ENCODE measurements around the gene HOXB2.
A peak's percentile ranks its signal among the peaks of the same experiment; 100 is the strongest.

The HOXB2 gene

DNA sequence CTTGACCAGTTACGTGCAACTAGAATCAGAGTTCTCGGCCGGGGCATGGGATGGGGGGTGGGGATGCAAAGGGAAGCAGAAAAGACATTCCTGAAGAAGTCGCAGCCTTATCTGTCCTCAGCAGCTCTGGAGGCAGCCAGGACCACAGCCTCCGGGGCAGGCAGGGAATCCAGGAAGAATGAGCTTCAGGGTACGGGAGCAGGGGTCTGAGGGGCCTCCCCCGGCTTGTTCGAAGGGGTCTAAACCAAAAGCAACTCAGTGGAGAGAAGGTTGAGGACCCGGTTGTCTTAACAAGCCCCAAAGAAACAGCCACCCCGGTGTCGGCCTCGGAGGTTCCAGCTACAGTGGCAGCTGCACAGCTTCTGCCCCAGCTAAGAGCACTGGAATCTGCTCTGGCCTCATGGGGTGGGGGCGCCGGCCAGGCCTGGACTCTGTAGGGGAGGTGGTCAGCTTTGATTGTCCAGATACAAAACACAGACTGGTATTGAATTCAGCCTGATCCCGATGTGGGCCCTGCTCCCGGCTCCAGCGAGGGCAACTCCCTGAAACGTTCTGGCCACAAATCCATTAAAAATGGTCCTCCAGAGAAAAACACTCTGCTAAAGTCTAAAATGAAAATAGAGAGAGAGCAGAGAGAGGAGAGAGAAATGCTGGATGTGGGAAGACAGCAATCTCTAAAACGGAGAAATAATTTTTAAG is 25.6 kb upstream of the HOXB2 start (continued):
- TF ChIP-seq ZNF354C (tag by site-specific recombination; IDR thresholded peaks at IDR 0.05; ENCODE audit: borderline replicate concordance, low read depth), result no peak
- TF ChIP-seq, protein P1, sequence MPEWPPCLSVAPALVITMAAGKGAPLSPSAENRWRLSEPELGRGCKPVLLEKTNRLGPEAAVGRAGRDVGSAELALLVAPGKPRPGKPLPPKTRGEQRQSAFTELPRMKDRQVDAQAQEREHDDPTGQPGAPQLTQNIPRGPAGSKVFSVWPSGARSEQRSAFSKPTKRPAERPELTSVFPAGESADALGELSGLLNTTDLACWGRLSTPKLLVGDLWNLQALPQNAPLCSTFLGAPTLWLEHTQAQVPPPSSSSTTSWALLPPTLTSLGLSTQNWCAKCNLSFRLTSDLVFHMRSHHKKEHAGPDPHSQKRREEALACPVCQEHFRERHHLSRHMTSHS (tag by site-specific recombination; IDR thresholded peaks at IDR 0.05), result no peak

DNA sequence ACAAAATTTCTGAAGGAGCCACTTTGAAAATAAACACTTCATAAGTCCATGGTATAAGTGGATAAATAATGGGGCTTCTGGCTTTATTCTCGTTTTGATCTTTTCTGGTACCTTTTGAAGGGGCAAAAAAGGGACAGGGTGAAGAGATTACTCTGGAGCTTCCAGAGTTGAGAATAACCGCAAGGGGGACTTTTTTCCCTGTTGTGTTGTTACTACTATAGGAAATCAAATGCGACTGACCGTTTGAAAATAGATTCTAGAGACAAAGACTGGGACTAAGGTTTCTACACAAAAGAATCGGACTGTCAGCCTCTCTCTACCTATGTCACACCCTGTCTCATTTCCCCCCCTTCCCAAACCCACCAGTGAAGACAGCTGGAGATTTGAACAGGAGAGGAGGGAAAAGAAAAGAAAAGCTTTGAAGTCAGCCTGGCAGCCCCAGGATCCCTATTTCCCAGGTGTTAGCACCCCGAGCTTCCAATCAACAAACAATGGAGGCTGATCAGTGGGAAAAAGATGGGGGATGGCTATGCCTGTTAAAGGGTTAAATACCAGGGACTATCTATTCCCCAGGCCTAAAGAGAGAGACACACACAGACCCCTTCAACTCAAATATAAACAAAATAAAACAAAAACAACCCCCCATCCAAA is 24.9 kb upstream of the HOXB2 start:
- peaks cover 8 to 53% of the 10 kb centered on the region in 2 experiments for H3K36me3 ChIP-seq (ENCODE audit: control insufficient read depth in 2 of 2, insufficient read depth in 1 of 2, low read length in 2 of 2)
- CTCF ChIA-PET, result interaction anchor here (0.6 to 1.0 kb wide), 4 partner anchors 9 to 178 kb away, joined by 3 to 6 read pairs (median 3); no protein-coding TSS in a partner anchor
- H3K4me3 ChIP-seq (ENCODE audit: low read depth, low read length), result no peak overlapping the region
- TF ChIP-seq ZNF211 (tag by site-specific recombination; IDR thresholded peaks at IDR 0.05; ENCODE audit: low read depth) (no peak), ZNF596 (tag by site-specific recombination; IDR thresholded peaks at IDR 0.05) (0 out of 2 replicates have a peak, but pooled peaks have one; percentile 18)
- TF ChIP-seq, protein P2, sequence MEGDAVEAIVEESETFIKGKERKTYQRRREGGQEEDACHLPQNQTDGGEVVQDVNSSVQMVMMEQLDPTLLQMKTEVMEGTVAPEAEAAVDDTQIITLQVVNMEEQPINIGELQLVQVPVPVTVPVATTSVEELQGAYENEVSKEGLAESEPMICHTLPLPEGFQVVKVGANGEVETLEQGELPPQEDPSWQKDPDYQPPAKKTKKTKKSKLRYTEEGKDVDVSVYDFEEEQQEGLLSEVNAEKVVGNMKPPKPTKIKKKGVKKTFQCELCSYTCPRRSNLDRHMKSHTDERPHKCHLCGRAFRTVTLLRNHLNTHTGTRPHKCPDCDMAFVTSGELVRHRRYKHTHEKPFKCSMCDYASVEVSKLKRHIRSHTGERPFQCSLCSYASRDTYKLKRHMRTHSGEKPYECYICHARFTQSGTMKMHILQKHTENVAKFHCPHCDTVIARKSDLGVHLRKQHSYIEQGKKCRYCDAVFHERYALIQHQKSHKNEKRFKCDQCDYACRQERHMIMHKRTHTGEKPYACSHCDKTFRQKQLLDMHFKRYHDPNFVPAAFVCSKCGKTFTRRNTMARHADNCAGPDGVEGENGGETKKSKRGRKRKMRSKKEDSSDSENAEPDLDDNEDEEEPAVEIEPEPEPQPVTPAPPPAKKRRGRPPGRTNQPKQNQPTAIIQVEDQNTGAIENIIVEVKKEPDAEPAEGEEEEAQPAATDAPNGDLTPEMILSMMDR (tag by site-specific recombination; IDR thresholded peaks at IDR 0.05), result 0 out of 2 replicates have a peak, but pooled peaks have one; percentile 15
- POLR2A ChIA-PET, result interaction anchor here (0.8 to 1.1 kb wide), 4 partner anchors 13 to 90 kb away, joined by 3 to 5 read pairs (median 4); no protein-coding TSS in a partner anchor
- peaks cover 98% of the 10 kb centered on the region for H3K4me1 ChIP-seq (ENCODE audit: control insufficient read depth, insufficient read depth, low read length)
- H3K9me3 ChIP-seq (ENCODE audit: control insufficient read depth, insufficient read depth, low read depth, low read length), result no peaks in the 10 kb centered on the region
- peak overlapping the region; percentile 93 for H3K27ac ChIP-seq (ENCODE audit: extremely low read depth, low read depth, low read length)

DNA sequence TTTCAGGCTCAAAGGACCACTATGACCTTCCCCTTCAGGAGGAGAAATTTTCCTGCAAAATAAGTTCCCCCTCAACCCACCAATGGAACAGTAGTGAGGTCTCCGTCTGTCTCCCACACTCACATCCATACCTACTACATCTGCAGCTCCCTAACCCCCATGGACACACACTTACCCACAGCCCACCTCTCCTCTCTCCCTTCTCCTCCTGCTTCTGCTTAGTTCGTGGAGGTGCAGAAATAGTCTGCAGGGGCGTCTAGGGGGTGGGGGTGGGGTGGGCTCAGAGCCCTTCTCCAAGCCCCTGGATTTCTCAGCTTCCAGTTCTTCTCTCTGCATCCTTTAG is 24.3 kb upstream of the HOXB2 start:
- peaks cover 8 to 58% of the 10 kb centered on the region in 2 experiments for H3K36me3 ChIP-seq (ENCODE audit: control insufficient read depth in 2 of 2, insufficient read depth in 1 of 2, low read length in 2 of 2)
- ChIA-PET CTCF (interaction anchor here (0.6 to 0.8 kb wide), 2 partner anchors 10 to 303 kb away, joined by 3 read pairs; no protein-coding TSS in a partner anchor), POLR2A (no interaction called here)
- no peak overlapping the region for H3K4me3 ChIP-seq (ENCODE audit: low read depth, low read length)
- no peaks in the 10 kb centered on the region for H3K9me3 ChIP-seq (ENCODE audit: control insufficient read depth, insufficient read depth, low read depth, low read length)
- H3K4me1 ChIP-seq (ENCODE audit: control insufficient read depth, insufficient read depth, low read length), result peaks cover 95% of the 10 kb centered on the region
- peak overlapping the region; percentile 57 for H3K27ac ChIP-seq (ENCODE audit: extremely low read depth, low read depth, low read length)
- TF ChIP-seq ZNF324 (tag by site-specific recombination; IDR thresholded peaks at IDR 0.05), result no peak
- peak; percentile 27; the same call in 1 of the 2 replicates for TF ChIP-seq ZFHX2 (tag by site-specific recombination; conservative IDR thresholded peaks at IDR 0.05)
- no peak for TF ChIP-seq ZNF670 (tag by site-specific recombination; IDR thresholded peaks at IDR 0.05; ENCODE audit: low read depth)
- no peak for TF ChIP-seq ZNF626 (tag by site-specific recombination; IDR thresholded peaks at IDR 0.05)
- TF ChIP-seq SALL2 (tag by site-specific recombination; IDR thresholded peaks at IDR 0.05; ENCODE audit: borderline replicate concordance), result no peak
- TF ChIP-seq KLF10 (tag by site-specific recombination; IDR thresholded peaks at IDR 0.05), result no peak
- no peak for TF ChIP-seq SCRT2 (tag by site-specific recombination; IDR thresholded peaks at IDR 0.05)
- peak; percentile 51 for TF ChIP-seq EGR2 (tag by site-specific recombination; IDR thresholded peaks at IDR 0.05; ENCODE audit: low read depth)
- no peak for TF ChIP-seq ZNF416 (tag by site-specific recombination; IDR thresholded peaks at IDR 0.05)
- TF ChIP-seq ZNF394 (tag by site-specific recombination; IDR thresholded peaks at IDR 0.05; ENCODE audit: borderline replicate concordance), result no peak
- TF ChIP-seq, protein P3, sequence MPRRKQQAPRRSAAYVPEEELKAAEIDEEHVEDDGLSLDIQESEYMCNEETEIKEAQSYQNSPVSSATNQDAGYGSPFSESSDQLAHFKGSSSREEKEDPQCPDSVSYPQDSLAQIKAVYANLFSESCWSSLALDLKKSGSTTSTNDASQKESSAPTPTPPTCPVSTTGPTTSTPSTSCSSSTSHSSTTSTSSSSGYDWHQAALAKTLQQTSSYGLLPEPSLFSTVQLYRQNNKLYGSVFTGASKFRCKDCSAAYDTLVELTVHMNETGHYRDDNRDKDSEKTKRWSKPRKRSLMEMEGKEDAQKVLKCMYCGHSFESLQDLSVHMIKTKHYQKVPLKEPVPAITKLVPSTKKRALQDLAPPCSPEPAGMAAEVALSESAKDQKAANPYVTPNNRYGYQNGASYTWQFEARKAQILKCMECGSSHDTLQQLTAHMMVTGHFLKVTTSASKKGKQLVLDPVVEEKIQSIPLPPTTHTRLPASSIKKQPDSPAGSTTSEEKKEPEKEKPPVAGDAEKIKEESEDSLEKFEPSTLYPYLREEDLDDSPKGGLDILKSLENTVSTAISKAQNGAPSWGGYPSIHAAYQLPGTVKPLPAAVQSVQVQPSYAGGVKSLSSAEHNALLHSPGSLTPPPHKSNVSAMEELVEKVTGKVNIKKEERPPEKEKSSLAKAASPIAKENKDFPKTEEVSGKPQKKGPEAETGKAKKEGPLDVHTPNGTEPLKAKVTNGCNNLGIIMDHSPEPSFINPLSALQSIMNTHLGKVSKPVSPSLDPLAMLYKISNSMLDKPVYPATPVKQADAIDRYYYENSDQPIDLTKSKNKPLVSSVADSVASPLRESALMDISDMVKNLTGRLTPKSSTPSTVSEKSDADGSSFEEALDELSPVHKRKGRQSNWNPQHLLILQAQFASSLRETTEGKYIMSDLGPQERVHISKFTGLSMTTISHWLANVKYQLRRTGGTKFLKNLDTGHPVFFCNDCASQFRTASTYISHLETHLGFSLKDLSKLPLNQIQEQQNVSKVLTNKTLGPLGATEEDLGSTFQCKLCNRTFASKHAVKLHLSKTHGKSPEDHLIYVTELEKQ (tag by site-specific recombination; IDR thresholded peaks at IDR 0.05; ENCODE audit: borderline replicate concordance), result no peak
- no peak for TF ChIP-seq ZNF600 (tag by site-specific recombination; IDR thresholded peaks at IDR 0.05)
- no peak for TF ChIP-seq KLF7 (tag by site-specific recombination; IDR thresholded peaks at IDR 0.05; ENCODE audit: borderline replicate concordance)
- TF ChIP-seq, protein P4, sequence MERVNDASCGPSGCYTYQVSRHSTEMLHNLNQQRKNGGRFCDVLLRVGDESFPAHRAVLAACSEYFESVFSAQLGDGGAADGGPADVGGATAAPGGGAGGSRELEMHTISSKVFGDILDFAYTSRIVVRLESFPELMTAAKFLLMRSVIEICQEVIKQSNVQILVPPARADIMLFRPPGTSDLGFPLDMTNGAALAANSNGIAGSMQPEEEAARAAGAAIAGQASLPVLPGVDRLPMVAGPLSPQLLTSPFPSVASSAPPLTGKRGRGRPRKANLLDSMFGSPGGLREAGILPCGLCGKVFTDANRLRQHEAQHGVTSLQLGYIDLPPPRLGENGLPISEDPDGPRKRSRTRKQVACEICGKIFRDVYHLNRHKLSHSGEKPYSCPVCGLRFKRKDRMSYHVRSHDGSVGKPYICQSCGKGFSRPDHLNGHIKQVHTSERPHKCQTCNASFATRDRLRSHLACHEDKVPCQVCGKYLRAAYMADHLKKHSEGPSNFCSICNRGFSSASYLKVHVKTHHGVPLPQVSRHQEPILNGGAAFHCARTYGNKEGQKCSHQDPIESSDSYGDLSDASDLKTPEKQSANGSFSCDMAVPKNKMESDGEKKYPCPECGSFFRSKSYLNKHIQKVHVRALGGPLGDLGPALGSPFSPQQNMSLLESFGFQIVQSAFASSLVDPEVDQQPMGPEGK (tag by site-specific recombination; IDR thresholded peaks at IDR 0.05), result no peak
- TF ChIP-seq ZNF621 (tag by site-specific recombination; IDR thresholded peaks at IDR 0.05), result no peak
- TF ChIP-seq IKZF3 (tag by site-specific recombination; IDR thresholded peaks at IDR 0.05), result no peak
- TF ChIP-seq ZNF121 (tag by site-specific recombination; IDR thresholded peaks at IDR 0.05), result no peak
